ENCODE data around the gene MCM10.

The MCM10 gene

GRCh38 chr10:13213163-13213562 lies 51.8 kb downstream of the MCM10 start:
- no peak overlapping the region for H3K9ac ChIP-seq (ENCODE audit: low read length)
- no peak overlapping the region for H3K27ac ChIP-seq (ENCODE audit: low read length)
- TF ChIP-seq EZH2phosphoT487 (IDR thresholded peaks at IDR 0.05; ENCODE audit: low read depth): no peak
- TF ChIP-seq CTCF (IDR thresholded peaks at IDR 0.05; ENCODE audit: low read depth, low read length): no peak
- no peak overlapping the region for H3K4me2 ChIP-seq (ENCODE audit: low read length)
- H3K4me3 ChIP-seq (ENCODE audit: low read length): no peak overlapping the region
- no peaks in the 10 kb centered on the region for H3K4me1 ChIP-seq (ENCODE audit: low read length)
- H3K36me3 ChIP-seq (replicated peaks; ENCODE audit: low read depth, low read length): peaks cover 7% of the 10 kb centered on the region
- H4K20me1 ChIP-seq (ENCODE audit: insufficient read depth, low read length): no peaks in the 10 kb centered on the region
- H3K27me3 ChIP-seq (ENCODE audit: low read depth, low read length): no peaks in the 10 kb centered on the region
- no peaks in the 10 kb centered on the region for H3K9me3 ChIP-seq (ENCODE audit: insufficient read depth, low read length)
- H2AFZ ChIP-seq (ENCODE audit: low read depth, low read length): no peak overlapping the region
- no peaks in the 10 kb centered on the region for H3K79me2 ChIP-seq (ENCODE audit: low read length)

GRCh38 chr10:13218878-13219277 lies 57.5 kb downstream of the MCM10 start:
- no peaks in the 10 kb centered on the region for H4K20me1 ChIP-seq (ENCODE audit: insufficient read depth, low read length)
- H3K79me2 ChIP-seq (ENCODE audit: low read length): no peaks in the 10 kb centered on the region
- H3K36me3 ChIP-seq (replicated peaks; ENCODE audit: low read depth, low read length): no peaks in the 10 kb centered on the region
- peaks cover 10% of the 10 kb centered on the region for H3K4me1 ChIP-seq (ENCODE audit: low read length)
- H3K9me3 ChIP-seq (ENCODE audit: insufficient read depth, low read length): no peaks in the 10 kb centered on the region
- no peak overlapping the region for H3K27ac ChIP-seq (ENCODE audit: low read length)
- no peak overlapping the region for H3K9ac ChIP-seq (ENCODE audit: low read length)
- no peak for TF ChIP-seq CTCF (IDR thresholded peaks at IDR 0.05; ENCODE audit: low read depth, low read length)
- TF ChIP-seq EZH2phosphoT487 (IDR thresholded peaks at IDR 0.05; ENCODE audit: low read depth): no peak
- H2AFZ ChIP-seq (ENCODE audit: low read depth, low read length): no peak overlapping the region
- H3K27me3 ChIP-seq (ENCODE audit: low read depth, low read length): no peaks in the 10 kb centered on the region
- H3K4me2 ChIP-seq (ENCODE audit: low read length): no peak overlapping the region
- no peak overlapping the region for H3K4me3 ChIP-seq (ENCODE audit: low read length)

GRCh38 chr10:13219685-13220670 lies 58.6 kb downstream of the MCM10 start:
- no peaks in the 10 kb centered on the region for H3K79me2 ChIP-seq (ENCODE audit: low read length)
- H3K27me3 ChIP-seq (ENCODE audit: low read depth, low read length): no peaks in the 10 kb centered on the region
- no peak overlapping the region for H3K4me3 ChIP-seq (ENCODE audit: low read length)
- no peaks in the 10 kb centered on the region for H3K36me3 ChIP-seq (replicated peaks; ENCODE audit: low read depth, low read length)
- peaks cover 10% of the 10 kb centered on the region for H3K4me1 ChIP-seq (ENCODE audit: low read length)
- peak overlapping the region; percentile 16; the same call in 1 of the 2 replicates for H3K27ac ChIP-seq (ENCODE audit: low read length)
- H3K9ac ChIP-seq (ENCODE audit: low read length): no peak overlapping the region
- no peak for TF ChIP-seq EZH2phosphoT487 (IDR thresholded peaks at IDR 0.05; ENCODE audit: low read depth)
- TF ChIP-seq CTCF (IDR thresholded peaks at IDR 0.05; ENCODE audit: low read depth, low read length): peak; percentile 51
- H3K9me3 ChIP-seq (ENCODE audit: insufficient read depth, low read length): no peaks in the 10 kb centered on the region
- H3K4me2 ChIP-seq (ENCODE audit: low read length): peak overlapping the region; percentile 20
- no peak overlapping the region for H2AFZ ChIP-seq (ENCODE audit: low read depth, low read length)
- H4K20me1 ChIP-seq (ENCODE audit: insufficient read depth, low read length): no peaks in the 10 kb centered on the region

GRCh38 chr10:13221572-13221971 lies 60.2 kb downstream of the MCM10 start:
- Histone ChIP-seq H3K4me3 (ENCODE audit: low read length) (no peak overlapping the region), H3K4me1 (ENCODE audit: low read length) (peaks cover 10% of the 10 kb centered on the region), H2AFZ (ENCODE audit: low read depth, low read length) (no peak overlapping the region), H3K4me2 (ENCODE audit: low read length) (no peak overlapping the region), H3K27me3 (ENCODE audit: low read depth, low read length) (no peaks in the 10 kb centered on the region), H3K36me3 (replicated peaks; ENCODE audit: low read depth, low read length) (no peaks in the 10 kb centered on the region), H3K9ac (ENCODE audit: low read length) (no peak overlapping the region), H3K9me3 (ENCODE audit: insufficient read depth, low read length) (no peaks in the 10 kb centered on the region), H3K79me2 (ENCODE audit: low read length) (no peaks in the 10 kb centered on the region), H4K20me1 (ENCODE audit: insufficient read depth, low read length) (no peaks in the 10 kb centered on the region), H3K27ac (ENCODE audit: low read length) (no peak overlapping the region)
- TF ChIP-seq CTCF (IDR thresholded peaks at IDR 0.05; ENCODE audit: low read depth, low read length) (no peak), EZH2phosphoT487 (IDR thresholded peaks at IDR 0.05; ENCODE audit: low read depth) (no peak)
